ENCODE measurements around the gene ZNF593OS.

DNA sequence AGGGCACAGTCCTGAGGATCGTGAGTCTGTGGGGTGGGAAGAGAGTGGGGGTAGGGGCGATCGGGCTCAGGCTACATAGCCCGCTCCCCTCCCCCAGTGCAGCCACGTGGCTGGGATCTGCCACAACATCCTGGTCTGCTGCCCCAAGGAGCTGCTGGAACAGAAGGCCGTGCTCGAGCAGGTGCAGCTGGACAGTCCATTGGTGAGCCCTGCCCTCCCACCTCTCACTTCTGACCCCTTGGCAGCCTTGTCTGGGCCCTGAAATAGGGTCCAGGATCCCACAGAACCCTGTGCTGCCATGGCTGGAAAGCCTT lies 10.7 kb upstream of the ZNF593OS start:
- TF ChIP-seq, protein P1, sequence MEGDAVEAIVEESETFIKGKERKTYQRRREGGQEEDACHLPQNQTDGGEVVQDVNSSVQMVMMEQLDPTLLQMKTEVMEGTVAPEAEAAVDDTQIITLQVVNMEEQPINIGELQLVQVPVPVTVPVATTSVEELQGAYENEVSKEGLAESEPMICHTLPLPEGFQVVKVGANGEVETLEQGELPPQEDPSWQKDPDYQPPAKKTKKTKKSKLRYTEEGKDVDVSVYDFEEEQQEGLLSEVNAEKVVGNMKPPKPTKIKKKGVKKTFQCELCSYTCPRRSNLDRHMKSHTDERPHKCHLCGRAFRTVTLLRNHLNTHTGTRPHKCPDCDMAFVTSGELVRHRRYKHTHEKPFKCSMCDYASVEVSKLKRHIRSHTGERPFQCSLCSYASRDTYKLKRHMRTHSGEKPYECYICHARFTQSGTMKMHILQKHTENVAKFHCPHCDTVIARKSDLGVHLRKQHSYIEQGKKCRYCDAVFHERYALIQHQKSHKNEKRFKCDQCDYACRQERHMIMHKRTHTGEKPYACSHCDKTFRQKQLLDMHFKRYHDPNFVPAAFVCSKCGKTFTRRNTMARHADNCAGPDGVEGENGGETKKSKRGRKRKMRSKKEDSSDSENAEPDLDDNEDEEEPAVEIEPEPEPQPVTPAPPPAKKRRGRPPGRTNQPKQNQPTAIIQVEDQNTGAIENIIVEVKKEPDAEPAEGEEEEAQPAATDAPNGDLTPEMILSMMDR (conservative IDR thresholded peaks at IDR 0.05 in 1 of 2, IDR thresholded peaks at IDR 0.05 in 1 of 2; ENCODE audit: extremely low read depth in 1 of 2, insufficient read depth in 1 of 2, low read depth in 1 of 2, low read length in 2 of 2), result no peak
- TF ChIP-seq EZH2 (IDR thresholded peaks at IDR 0.05; ENCODE audit: borderline replicate concordance, low read length), result no peak
